Suppressor macrophage treated with lipopolysaccharide for 1 hour (primary cell): Measurements from ENCODE around the gene IL20RB.

Source experiments
- DNase-seq, 3 donors: peaks; one replicate each; pipeline ENCODE4 v3.0.0-alpha.2; 2020 to 2022

Gene IL20RB

GRCh38 chr3:136957751-136958288 is at the start of gene IL20RB:
IL20RB (plus strand) TSS chr3:136957983; CDS start chr3:136958114, 131 bp downstream.
- peak in 1 of 3 donors; percentile 2 for DNase-seq

- DNase-seq, result no peak
Measured at GRCh38 chr3:136908297-136908696, 49.5 kb upstream of the IL20RB start.

GRCh38 chr3:136909187-136909586 is 48.6 kb upstream of the IL20RB start:
- DNase-seq, result no peak

GRCh38 chr3:136910697-136911096 is 47.1 kb upstream of the IL20RB start:
- no peak for DNase-seq

- DNase-seq, result no peak
Measured at GRCh38 chr3:136913168-136913567, 44.6 kb upstream of the IL20RB start.

- no peak for DNase-seq
Measured at GRCh38 chr3:136914739-136915138, 43.0 kb upstream of the IL20RB start.

DNA sequence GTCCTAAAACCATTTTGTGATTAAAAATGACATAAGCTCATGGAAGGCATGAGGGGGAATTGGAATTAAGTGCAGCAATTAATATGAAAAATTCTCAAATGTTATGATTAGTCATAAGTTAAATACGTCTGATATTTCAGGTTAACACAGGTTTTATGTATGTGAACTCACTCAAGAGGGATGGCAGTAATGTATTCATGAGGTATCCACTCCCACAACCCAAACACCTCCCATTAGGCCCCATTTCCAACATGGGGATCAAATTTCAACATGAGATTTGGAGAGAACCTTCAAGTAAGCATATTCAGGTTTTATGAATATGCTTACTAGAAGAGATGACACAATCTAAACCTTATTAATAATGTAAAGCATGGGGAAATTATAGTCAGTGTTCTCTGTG is 41.6 kb upstream of the IL20RB start:
- DNase-seq, result no peak

- no peak for DNase-seq
Measured at GRCh38 chr3:136919799-136920580, 37.8 kb upstream of the IL20RB start.

DNA sequence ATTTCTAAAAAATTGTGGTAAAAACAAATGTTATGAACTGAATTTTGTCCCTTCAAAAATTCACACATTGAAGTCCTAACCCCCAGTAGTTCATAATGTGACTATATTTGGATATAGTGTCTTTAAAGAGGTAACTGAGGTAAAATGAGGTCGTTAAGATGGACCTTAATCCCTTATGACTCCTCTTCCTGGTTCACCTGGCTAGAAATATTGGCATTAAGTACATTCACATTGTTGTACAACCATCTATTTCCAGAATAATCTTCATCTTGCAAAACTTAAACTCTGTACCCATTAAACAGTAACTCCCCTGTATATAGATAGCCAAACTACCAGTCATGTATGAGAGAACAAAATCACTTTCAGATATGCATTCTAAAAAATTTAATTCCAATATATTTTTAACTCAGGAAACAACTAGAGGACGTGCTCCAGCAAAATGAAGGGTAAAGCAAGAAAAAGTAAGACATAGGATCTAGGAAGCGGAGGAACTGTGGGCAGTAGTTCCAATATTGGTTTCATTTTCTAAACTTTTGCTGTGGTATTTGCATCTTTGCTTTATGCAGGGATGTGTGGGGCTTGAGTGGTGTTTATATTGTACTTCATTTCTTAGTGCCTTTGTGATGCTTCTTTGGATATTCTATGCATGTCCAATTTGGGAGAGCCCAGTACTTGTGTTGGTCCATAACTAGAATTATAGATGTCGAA is 36.7 kb upstream of the IL20RB start:
- no peak for DNase-seq

- peak in 2 of 3 donors; percentile 35 to 47 for DNase-seq
Measured at GRCh38 chr3:136925425-136926190, 32.2 kb upstream of the IL20RB start.

- DNase-seq, result no peak
Measured at GRCh38 chr3:136928240-136928639, 29.5 kb upstream of the IL20RB start.

- DNase-seq, result peak; percentile 73 to 83 (median 79)
Measured at GRCh38 chr3:136929977-136930670, 27.7 kb upstream of the IL20RB start.

GRCh38 chr3:136931606-136932005 is 26.2 kb upstream of the IL20RB start:
- DNase-seq, result no peak

DNA sequence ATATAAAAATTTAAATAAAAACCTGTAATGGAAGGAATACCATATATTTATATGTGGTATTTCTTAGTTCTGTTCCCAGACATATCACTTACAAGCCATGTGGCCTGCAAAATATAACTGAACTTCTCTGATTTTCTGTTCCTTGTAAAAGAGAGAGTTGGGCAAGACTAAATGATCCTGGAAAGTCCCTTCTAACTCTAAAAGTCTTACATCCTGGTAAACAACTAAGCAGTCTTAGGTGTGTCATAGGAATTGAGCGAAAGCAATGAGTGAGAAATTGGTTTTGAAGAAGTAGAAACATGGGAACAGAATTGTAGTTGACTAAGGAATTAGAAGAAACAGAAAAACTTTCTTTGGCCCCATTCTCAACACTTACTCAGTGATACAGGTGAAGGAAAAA is 25.3 kb upstream of the IL20RB start:
- DNase-seq, result peak; percentile 73 to 92 (median 88)

GRCh38 chr3:136932978-136933772 is 24.6 kb upstream of the IL20RB start:
- DNase-seq, result peak; percentile 18 to 48 (median 31)

- DNase-seq, result no peak
Measured at GRCh38 chr3:136937175-136937574, 20.6 kb upstream of the IL20RB start.

GRCh38 chr3:136937851-136938250 is 19.9 kb upstream of the IL20RB start:
- peak; percentile 50 to 75 (median 72) for DNase-seq

DNA sequence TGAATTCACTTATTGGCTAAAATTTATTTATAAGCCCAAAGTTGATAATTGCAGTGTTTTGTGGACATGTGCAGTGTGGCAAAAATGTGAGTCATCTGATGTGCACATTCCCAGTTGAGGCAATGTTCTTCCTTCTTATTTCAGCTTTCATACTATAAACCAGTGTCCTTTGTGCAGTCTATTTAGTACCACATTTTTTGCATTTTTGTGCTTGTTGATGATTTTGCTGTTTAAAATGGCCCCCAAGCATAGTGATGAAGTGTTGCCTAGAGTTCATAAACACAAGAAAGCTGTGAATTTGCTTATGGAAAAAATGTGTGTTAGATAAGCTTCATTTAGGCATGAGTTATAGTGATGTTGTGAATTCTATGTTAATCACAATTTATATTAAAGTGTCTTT is 19.4 kb upstream of the IL20RB start:
- peak; percentile 50 to 73 (median 69) for DNase-seq

GRCh38 chr3:136939489-136939888 is 18.3 kb upstream of the IL20RB start:
- peak; percentile 20 to 65 (median 39) for DNase-seq

GRCh38 chr3:136942803-136943202 is 15.0 kb upstream of the IL20RB start:
- DNase-seq, result no peak

- DNase-seq, result no peak
Measured at GRCh38 chr3:136943436-136943835, 14.3 kb upstream of the IL20RB start.

GRCh38 chr3:136946978-136947377 is 10.8 kb upstream of the IL20RB start:
- DNase-seq, result no peak
